HL-60 (cell line): ENCODE measurements around the gene P2RY14.

Experiments used
- CTCF ChIP-seq: IDR thresholded peaks from one replicate; pipeline ENCODE4 v1.5.1; 2011; ENCODE audit warnings: low read length, control low read depth, inconsistent platforms; ENCODE audit not compliant: insufficient read depth
- POLR2AphosphoS5 ChIP-seq: IDR thresholded peaks from 2 replicates; pipeline ENCODE4 v1.6.1; 2012; ENCODE audit warnings: low read depth
- REST ChIP-seq: IDR thresholded peaks from 2 replicates; pipeline ENCODE4 v1.6.1; 2012; ENCODE audit warnings: low read depth; ENCODE audit not compliant: insufficient replicate concordance
- SPI1 ChIP-seq: IDR thresholded peaks from 2 replicates; pipeline ENCODE4 v1.6.1; 2012; ENCODE audit warnings: low read depth, mild to moderate bottlenecking, borderline replicate concordance

- TF ChIP-seq CTCF (no peak), POLR2AphosphoS5 (no peak), REST (no peak), SPI1 (no peak)
Measured at GRCh38 chr3:151305775-151306151, 27.4 kb upstream of the P2RY14 start.
